Stimulated activated CD8-positive, alpha-beta memory T cell treated with anti-CD3 and anti-CD28 coated beads, Interleukin-7, amount 100 ng/mL, for 24 hours (primary cell): Measurements from ENCODE around the gene POGLUT2.

Source experiments
- DNase-seq: peaks from one replicate; pipeline ENCODE4 v3.0.0-alpha.2; 2020; ENCODE audit warnings: low read depth

Gene POGLUT2

DNA sequence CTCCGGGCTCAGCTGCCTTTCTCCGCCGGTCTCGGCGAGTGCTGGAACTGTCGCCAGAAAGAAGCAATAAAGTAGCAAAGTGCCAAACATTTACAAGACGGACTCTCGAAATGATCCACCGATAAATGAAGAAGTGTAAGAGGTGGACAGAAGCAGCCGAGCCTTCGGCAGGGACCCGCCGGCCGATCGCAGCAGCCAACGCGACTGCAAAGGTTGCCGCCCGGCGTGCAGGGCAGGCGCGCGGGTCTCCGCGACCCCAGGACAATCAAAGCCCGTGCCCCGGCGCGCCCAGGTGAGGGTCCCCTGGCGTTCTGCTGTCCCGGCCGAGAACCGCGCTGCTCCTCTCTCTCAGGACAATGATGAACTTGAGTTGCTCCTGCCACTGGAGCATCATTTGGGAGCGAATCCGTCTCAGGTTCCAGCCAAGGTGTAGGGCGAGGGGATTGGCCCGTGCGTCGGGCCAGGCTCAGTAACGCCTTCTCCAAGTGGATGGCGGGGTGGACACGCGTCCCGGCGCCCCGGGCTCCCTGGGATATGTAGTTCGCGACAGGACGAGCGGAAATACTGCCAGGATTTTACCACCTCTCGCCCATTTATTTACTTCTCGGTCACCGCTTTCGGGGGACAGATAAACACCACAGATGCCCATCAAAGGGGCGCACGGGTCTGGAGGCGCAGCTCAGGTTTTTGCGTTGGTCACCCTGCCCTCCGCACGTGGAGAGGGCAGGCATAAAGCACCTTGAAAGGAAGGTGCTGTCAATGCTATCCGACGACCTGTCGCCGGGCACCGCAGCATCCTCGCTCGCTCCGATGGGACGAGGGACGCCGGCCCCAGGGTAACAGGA is at the start of gene POGLUT2, which contains the start of gene BIVM:
TSS of gene POGLUT2 (minus strand) at position 396 of the 845 bp plus-strand sequence. CDS start at position 90, 306 bp downstream.
TSS of gene BIVM (plus strand) at position 539 of the 845 bp plus-strand sequence. CDS start 8,149 bp downstream, outside the sequence.
- peak; percentile 59 for DNase-seq

DNA sequence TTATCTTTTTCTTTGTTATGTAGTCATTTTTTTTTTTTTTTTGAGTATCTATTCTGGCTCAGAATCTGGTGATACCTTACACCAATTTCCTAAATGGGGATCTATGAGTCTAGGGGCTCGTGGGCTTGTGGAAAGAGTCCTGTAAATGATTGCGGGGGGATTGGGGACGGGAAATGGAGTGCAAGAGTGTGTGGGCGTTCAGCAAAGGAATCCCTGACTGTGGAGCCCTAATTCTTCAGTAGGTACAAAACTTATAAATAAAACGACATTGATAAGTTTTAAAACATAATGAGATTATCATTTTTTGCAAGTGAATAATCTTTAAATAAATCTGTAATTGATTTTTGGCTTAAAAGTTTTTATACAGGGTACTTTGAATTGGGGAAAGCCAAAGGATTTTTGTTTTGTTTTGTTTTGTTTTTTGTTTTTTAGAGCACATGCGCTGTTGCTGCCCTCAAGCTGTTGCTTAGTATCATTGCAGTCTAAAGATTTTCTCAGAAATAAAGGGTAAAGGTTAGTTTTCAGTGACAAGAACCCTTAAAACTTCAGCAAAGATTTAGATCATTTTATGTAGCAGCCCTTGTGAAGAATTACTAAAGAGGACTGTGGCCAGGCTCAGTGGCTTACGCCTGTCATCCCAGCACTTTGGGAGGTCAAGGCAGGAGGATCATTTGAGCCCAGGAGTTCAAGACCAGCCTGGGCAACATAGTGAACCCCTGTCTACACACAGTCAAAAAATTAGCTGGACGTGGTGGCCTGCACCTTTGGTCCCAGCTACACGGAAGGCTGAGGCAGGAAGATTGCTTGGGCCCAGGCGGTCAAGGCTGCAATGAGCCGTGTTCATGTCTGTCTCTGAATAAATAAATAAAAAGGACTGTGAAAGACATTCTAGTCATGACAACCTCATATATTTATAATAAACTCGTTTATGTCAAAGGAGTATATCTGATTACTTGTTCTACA is 48.8 kb upstream of the POGLUT2 start:
- no peak for DNase-seq

DNA sequence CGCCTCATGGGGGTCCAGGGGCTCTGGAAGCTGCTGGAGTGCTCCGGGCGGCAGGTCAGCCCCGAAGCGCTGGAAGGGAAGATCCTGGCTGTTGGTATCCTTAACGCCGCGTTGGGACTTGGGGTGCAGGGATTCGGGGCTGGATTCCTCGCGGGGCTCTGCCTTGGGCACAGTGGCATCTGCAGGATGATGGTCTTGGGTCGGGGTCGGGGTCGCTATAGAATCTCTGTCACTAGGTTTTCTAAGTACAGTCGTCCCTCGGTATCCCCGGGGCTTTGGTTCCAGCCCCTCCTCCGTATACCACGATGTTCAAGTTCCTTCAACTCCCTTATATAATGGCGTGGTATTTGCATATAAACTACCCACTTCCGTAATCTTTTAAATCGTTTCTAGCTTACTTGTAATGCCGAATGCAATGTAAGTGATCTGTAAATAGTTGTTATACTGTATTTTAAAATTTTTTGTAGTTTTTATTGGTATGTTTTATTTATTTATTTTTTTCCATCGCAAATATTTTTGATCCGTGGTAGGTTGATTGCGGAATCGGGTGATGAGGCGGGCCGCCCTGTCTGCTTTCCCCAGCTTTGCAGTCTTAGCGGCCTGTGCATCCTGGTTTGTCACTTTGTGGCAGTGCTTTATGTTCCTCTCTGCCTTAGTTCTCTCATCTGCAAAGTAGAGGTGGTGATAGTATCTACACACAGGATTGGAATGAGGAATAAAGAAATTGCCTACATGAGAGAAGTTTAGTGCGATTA is 47.7 kb upstream of the POGLUT2 start:
- no peak for DNase-seq

- peak; percentile 87 for DNase-seq
Measured at GRCh38 chr13:102845630-102846260, 47.0 kb upstream of the POGLUT2 start, which contains the start of gene ERCC5. TSS of gene ERCC5 (plus strand) at chr13:102846032. CDS start at chr13:102846267, 235 bp downstream.

GRCh38 chr13:102845289-102845629 is 46.5 kb upstream of the POGLUT2 start:
- no peak for DNase-seq

- DNase-seq = no peak
Measured at GRCh38 chr13:102839462-102839861, 40.7 kb upstream of the POGLUT2 start.

GRCh38 chr13:102838982-102839381 is 40.2 kb upstream of the POGLUT2 start:
- DNase-seq = no peak

GRCh38 chr13:102838273-102838672 is 39.5 kb upstream of the POGLUT2 start:
- DNase-seq = no peak

DNA sequence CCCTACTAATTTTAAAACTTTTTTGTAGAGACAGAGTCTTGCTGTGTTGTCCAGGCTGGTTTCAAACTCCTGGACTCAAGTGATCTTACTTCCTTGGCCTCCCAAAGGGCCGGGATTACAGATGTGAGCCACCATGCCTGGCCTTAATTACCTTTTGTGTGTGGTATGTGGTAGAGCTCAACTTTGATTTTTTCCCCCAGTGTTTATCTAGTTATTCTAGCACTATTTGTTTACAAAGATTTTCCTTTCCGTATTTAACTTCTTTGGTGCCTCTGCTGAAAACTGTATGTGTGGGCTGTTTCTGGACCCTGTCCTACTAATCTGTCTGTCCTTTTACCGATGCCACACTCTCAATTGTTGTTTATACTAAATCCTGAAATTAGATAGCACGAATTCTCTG is 37.7 kb upstream of the POGLUT2 start:
- DNase-seq = no peak

- DNase-seq = no peak
Measured at GRCh38 chr13:102830646-102831045, 31.9 kb upstream of the POGLUT2 start.

GRCh38 chr13:102825921-102826706 is 27.3 kb upstream of the POGLUT2 start:
- DNase-seq = no peak

GRCh38 chr13:102825400-102825799 is 26.6 kb upstream of the POGLUT2 start:
- DNase-seq = no peak

DNA sequence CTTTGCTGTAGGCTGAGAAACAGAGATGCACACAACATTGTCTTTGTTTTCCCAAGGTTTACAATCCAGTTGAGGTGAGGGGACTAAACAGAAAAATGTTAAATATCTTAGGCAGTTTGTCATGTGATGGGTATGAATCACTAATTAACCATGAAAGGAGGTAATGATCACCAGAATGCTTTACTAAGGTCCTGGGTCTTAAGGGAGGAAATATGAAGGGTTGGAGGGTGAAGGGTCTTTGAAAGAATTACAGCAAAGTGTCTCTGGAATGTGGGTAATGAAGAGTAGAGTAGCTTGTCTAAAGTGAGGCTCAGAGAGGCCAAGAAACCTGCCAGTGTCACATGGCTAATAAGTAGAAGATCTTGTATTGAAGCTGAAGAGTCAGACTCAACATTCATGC is 19.1 kb upstream of the POGLUT2 start:
- no peak for DNase-seq

DNA sequence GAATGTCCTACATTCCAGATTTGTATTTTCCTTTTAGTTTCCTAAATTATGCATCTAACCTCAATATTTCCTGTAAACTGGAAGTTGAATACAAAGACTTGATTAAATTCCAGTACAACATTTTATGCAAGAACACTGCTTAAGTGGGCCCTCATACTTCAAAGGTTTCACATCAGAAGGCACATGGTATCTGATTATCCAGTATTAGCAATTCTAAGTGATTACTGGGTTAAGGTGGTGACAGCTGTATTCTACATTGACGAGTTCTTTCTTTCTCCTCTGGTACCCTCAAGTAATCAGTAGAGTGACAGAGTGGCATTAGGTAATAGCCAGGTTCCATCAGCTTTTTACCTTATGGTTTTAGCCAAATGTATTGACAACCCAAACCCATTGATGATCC is 18.5 kb upstream of the POGLUT2 start:
- DNase-seq = no peak

DNA sequence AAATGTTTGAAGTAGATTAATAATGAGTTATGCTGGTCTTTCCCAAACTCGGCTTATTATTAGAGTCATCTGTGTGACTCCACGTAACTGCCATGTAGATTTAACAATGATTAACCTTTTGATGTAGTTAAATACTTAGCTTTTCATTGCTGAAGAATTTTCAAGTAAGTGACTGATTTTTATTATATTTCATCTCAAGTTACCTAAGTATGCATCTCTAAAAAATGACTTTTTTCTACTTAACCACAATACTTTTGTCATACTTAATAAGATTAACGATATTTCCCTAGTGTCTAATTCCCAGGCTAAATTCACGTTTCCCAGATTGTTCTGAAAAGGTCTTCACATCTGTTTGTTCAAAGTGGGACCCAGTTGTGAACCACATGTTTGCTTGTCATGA is 17.9 kb upstream of the POGLUT2 start:
- no peak for DNase-seq

GRCh38 chr13:102815788-102816187 is 17.0 kb upstream of the POGLUT2 start:
- no peak for DNase-seq

DNA sequence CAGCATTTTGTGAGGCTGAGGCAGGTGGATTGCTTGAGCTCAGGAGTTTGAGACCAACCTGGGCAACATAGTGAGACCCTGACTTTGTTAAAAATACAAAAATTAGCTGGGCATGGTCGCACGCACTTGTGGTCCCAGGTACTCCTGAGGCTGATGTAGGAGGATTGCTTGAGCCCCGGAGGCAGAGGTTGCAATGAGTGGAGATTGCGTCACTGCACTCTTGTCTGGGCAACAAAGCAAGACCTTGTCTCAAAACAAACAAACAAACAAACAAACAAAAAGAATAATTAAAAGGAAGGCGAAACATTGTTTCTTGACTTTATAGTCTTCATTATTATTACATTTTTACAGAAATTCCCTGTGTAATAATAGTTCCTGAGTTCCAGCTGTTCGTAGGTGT is 16.0 kb upstream of the POGLUT2 start:
- no peak for DNase-seq

DNA sequence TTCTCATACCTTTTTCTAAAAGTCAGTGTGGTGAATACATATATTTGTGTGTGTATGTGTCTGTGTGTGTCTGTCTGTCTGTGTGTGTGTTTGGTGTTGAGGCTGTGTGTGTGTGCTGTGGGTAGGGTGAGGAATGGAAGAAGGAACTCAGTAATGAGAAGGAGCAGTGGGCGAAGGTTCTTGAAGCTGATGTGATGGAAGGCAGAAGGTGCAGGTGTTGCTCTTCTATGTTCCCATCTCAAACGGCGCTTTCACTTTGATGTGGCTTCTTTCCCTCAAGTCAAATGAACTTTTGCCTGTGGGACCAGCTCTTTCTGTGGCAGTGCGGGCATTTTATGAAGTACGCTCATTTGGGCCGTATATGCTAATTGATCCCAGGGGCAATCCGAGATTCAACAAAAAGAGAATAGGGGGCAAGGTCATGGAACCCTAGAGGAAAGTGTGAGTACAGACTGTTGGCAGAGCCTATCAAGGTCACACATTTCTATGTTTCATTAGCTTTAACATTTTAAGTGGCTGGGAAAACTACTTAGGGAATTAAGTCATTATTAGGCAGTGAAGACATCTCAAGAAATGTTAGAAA is 15.3 kb upstream of the POGLUT2 start:
- no peak for DNase-seq

- DNase-seq = no peak
Measured at GRCh38 chr13:102812611-102813287, 14.0 kb upstream of the POGLUT2 start.

DNA sequence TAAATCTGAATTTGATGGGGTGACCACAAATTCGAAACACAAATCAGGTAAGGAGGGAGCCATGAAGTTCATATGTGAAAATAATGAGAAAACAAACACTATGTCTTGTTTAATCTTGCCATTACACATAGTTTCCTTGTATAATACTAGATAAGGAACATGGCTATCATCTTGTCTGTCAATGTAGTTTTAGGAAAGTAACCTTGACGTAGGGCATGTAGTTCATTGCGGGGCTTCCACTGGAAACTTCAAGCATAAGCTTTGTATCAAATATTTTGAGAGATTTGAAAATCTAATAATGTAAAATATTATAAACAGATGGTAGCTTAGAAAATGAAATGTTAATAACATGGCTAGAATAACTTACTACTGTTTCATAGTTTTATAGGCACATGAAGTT is 8.9 kb upstream of the POGLUT2 start:
- DNase-seq = no peak
